Choroid plexus epithelial cell (primary cell): ENCODE measurements around the gene SYT15.

Experiments
- DNase-seq: peaks from one replicate; pipeline ENCODE4 v3.0.0-alpha.2; 2010; ENCODE audit warnings: low read depth
- H3K4me3 ChIP-seq: 2 replicates; pipeline ENCODE4 v1.5.1; 2011; ENCODE audit warnings: low read depth, mild to moderate bottlenecking, control low read depth, low read length, moderate library complexity
- TF ChIP-seq, protein P1 (sequence below): conservative IDR thresholded peaks from 2 replicates; pipeline ENCODE4 v1.5.1; 2011; ENCODE audit warnings: low read depth, mild to moderate bottlenecking, control low read depth, inconsistent platforms, low read length, moderate library complexity

Gene SYT15

DNA sequence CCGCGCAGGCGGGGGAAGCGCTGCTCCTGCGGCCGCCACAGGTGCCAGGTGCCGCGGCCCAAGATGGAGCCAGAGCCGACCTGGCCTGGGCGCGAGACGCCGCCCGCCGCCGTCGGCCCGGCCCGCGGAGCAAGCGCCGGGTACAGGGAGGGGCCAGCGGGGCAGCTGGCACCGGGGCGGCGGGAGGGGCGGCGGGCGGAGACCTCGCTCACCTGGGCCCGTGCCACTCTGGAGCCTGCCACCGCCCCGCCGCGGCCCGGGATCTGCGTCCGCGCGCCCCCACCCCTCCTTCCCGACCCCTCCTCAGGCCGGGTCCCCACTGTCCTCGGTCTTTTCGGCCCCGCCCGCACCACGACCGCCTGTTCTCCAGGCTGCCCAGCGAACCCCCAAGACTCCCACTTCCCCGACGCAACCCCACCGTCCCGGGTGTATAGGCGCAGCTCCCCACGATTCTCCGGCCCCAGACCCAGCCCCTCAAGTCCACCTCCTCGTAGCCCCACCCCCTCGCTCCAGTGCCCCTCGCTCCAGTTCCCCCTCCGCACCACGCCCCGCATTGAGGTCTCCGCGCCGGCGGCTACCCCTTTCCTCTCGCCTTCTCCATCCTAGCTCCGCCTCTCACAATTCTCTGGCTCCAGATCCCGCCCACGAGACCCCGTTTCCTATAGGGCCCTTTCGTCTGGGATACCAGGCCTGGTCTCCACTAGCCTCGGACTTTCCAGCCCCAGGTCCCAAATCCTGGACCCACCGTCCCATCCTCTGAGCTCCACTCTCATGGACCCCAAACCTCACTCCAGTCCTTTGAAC is 22.2 kb upstream of the SYT15 start, which contains the start of gene GPRIN2:
GPRIN2 (minus strand) TSS at position 144 of the 804 bp plus-strand sequence. CDS start 5,922 bp downstream, outside the sequence.
- no peak for DNase-seq
- TF ChIP-seq, protein P1, sequence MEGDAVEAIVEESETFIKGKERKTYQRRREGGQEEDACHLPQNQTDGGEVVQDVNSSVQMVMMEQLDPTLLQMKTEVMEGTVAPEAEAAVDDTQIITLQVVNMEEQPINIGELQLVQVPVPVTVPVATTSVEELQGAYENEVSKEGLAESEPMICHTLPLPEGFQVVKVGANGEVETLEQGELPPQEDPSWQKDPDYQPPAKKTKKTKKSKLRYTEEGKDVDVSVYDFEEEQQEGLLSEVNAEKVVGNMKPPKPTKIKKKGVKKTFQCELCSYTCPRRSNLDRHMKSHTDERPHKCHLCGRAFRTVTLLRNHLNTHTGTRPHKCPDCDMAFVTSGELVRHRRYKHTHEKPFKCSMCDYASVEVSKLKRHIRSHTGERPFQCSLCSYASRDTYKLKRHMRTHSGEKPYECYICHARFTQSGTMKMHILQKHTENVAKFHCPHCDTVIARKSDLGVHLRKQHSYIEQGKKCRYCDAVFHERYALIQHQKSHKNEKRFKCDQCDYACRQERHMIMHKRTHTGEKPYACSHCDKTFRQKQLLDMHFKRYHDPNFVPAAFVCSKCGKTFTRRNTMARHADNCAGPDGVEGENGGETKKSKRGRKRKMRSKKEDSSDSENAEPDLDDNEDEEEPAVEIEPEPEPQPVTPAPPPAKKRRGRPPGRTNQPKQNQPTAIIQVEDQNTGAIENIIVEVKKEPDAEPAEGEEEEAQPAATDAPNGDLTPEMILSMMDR, result no peak
- H3K4me3 ChIP-seq, result peak within 1 kb of the TSS; percentile 53

- H3K4me3 ChIP-seq, result no peak overlapping the region
- TF ChIP-seq, protein P1, result no peak
- DNase-seq, result no peak
These were observed 21.4 kb upstream of the SYT15 start for GRCh38 chr10:46557319-46558121.

- no peak overlapping the region for H3K4me3 ChIP-seq
- TF ChIP-seq, protein P1, result no peak
- no peak for DNase-seq
These were observed 20.9 kb upstream of the SYT15 start for GRCh38 chr10:46558122-46558391.

DNA sequence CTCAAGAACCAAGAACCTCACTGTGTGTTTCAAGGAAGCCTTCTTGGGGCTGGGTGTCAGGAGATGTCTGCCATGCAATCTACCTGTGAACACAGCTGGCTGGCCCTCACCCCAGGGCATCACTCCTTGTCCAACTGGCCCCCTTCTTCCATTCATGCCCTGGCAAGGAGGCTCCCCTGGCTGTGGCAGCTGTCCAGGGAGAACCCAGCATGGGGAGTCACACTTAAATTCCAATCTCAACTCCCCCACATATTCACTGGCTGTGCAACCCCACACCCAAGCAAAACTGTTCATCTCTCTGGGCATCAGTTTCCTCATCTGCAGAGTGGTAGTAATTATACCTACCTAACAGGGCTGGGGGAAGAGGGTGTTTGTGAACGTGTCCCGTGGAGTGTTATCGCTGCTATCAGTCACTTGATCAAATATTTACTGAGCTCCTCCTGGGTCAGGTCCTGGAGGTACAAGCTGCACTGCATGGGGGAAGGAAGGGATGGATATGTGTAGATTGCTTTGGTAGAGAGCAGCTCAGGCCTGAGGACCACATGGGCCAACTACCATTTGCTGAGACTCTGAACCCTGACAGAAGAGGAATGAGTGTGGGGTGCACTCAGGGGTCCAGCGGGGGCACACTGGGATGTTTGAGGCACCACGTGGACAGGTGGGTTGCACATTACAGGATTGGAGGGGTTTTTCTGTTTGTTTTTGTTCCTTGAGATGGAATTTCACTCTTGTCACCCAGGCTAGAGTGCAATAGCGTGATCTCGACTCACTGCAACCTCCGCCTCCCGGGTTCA is 20.3 kb upstream of the SYT15 start:
- TF ChIP-seq, protein P1, result no peak
- no peak overlapping the region for H3K4me3 ChIP-seq
- DNase-seq, result no peak

DNA sequence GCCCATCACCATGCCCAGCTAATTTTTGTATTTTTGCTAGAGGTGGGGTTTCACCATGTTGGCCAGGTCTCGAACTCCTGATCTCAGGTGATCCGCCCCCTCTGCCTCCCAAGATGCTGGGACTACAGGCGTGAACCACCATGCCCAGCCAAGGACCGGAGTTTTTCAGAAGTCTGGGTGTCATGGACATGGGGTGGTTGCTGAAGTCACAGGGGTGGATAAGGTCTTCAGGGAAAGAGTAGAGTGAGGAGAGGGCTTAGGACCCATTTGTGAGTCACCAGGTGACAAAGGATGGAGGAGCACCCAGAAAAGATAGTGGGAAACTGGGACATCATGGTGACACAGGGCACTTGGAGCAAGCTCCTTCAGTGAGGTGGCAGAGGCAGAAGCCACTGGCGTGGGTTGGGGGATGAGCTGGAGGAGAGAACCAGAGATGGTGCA is 19.7 kb upstream of the SYT15 start:
- DNase-seq, result no peak
- TF ChIP-seq, protein P1, result no peak
- no peak overlapping the region for H3K4me3 ChIP-seq

DNA sequence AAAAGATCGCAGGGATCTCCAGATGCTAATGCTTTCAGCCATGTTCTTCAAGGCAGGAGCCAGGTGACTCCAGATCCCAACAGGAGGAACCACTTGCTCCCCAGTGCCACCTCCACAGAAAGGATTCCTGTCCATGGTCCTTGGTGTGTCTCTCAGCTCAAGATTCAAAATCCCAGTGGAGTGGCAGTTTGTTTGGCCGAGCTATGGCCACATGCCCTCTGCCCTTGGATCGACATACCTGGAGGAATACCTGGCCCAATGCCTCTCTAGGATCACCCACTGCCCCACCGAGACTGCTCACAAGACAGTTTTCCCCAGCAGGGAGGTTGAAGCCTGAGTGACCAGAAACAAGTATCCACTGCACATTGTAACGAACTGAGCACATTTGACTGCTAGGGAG is 18.5 kb upstream of the SYT15 start:
- H3K4me3 ChIP-seq, result no peak overlapping the region
- TF ChIP-seq, protein P1, result no peak
- no peak for DNase-seq
